Measurements from ENCODE around the gene SULT1A1.

DNA sequence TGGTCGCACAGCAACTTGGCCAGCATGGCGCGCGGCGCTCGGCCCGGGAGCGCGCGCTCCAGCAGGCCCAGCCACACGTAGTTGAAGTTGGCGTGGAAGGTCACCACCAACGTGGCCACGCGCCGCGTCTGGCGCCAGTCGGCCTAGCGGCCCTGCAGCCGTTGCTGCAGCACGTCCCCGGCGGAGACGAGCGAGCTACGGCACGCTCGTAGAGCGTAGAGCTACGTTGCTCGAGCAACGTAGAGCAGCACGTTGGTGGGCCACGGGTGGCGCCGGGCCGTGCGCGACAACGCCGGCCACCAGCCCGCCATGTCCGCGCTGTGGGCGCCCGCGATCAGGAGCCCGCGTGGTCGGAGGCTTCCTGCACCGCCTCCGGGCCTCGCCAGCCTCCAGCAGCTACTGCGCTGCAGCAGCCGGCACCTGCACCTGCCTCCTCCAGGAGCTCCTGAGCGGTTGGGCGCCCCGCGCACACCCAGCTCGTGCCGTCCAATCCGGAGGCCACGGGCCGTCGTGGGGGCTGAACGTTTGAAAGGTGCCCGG is 13.4 kb upstream of the SULT1A1 start:
- TF ChIP-seq POLR2A (IDR thresholded peaks at IDR 0.05) (no peak), POLR2AphosphoS5 (IDR thresholded peaks at IDR 0.05) (peak; percentile 25 to 71 (median 66))
- TF ChIP-seq, protein P1, sequence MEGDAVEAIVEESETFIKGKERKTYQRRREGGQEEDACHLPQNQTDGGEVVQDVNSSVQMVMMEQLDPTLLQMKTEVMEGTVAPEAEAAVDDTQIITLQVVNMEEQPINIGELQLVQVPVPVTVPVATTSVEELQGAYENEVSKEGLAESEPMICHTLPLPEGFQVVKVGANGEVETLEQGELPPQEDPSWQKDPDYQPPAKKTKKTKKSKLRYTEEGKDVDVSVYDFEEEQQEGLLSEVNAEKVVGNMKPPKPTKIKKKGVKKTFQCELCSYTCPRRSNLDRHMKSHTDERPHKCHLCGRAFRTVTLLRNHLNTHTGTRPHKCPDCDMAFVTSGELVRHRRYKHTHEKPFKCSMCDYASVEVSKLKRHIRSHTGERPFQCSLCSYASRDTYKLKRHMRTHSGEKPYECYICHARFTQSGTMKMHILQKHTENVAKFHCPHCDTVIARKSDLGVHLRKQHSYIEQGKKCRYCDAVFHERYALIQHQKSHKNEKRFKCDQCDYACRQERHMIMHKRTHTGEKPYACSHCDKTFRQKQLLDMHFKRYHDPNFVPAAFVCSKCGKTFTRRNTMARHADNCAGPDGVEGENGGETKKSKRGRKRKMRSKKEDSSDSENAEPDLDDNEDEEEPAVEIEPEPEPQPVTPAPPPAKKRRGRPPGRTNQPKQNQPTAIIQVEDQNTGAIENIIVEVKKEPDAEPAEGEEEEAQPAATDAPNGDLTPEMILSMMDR (IDR thresholded peaks at IDR 0.05 in 8 of 11, conservative IDR thresholded peaks at IDR 0.05 in 3 of 11), result no peak
